GM19455 (cell line): ENCODE measurements around the gene OTOGL.
"Not testable (repeated sequence)": the region's sequence is repeated elsewhere in the genome, so short reads cannot be mapped to it uniquely, and the experiment has no call there.

ENCODE experiments used
- ATAC-seq: cut with Tn5 transposase; IDR thresholded peaks from one replicate; pipeline ENCODE4 v1.9.1; 2021; ENCODE audit not compliant: unreplicated experiment

Gene OTOGL

GRCh38 chr12:80218925-80219324 is 119.6 kb downstream of the OTOGL start:
- not testable (repeated sequence) for ATAC-seq

- ATAC-seq = no peak
These were observed 120.0 kb downstream of the OTOGL start for GRCh38 chr12:80219345-80219744.

- ATAC-seq = no peak
These were observed 122.9 kb downstream of the OTOGL start for GRCh38 chr12:80222261-80222660.

GRCh38 chr12:80226576-80226975 is 127.2 kb downstream of the OTOGL start:
- ATAC-seq = no peak

- ATAC-seq = not testable (repeated sequence)
These were observed 128.6 kb downstream of the OTOGL start for GRCh38 chr12:80227904-80228303.

GRCh38 chr12:80230068-80230467 is 130.7 kb downstream of the OTOGL start:
- ATAC-seq = no peak

- no peak for ATAC-seq
These were observed 133.5 kb downstream of the OTOGL start for GRCh38 chr12:80232837-80233236.

GRCh38 chr12:80233926-80234325 is 134.6 kb downstream of the OTOGL start:
- no peak for ATAC-seq

GRCh38 chr12:80234667-80235066 is 135.3 kb downstream of the OTOGL start:
- ATAC-seq = no peak

GRCh38 chr12:80235944-80236343 is 136.6 kb downstream of the OTOGL start:
- no peak for ATAC-seq

GRCh38 chr12:80239867-80240266 is 140.5 kb downstream of the OTOGL start:
- no peak for ATAC-seq

- no peak for ATAC-seq
These were observed 142.4 kb downstream of the OTOGL start for GRCh38 chr12:80241576-80242273.

- no peak for ATAC-seq
These were observed 143.0 kb downstream of the OTOGL start for GRCh38 chr12:80242321-80242720.

- ATAC-seq = not testable (repeated sequence)
These were observed 150.2 kb downstream of the OTOGL start for GRCh38 chr12:80249581-80249980.

GRCh38 chr12:80257920-80258319 is 158.6 kb downstream of the OTOGL start:
- ATAC-seq = no peak

- ATAC-seq = no peak
These were observed 160.9 kb downstream of the OTOGL start for GRCh38 chr12:80260269-80260668.

GRCh38 chr12:80261403-80261802 is 162.1 kb downstream of the OTOGL start:
- ATAC-seq = no peak

GRCh38 chr12:80262346-80262745 is 163.0 kb downstream of the OTOGL start:
- ATAC-seq = no peak

GRCh38 chr12:80262771-80263170 is 163.4 kb downstream of the OTOGL start:
- ATAC-seq = no peak

GRCh38 chr12:80264386-80264785 is 165.0 kb downstream of the OTOGL start:
- ATAC-seq = no peak

- ATAC-seq = no peak
These were observed 165.6 kb downstream of the OTOGL start for GRCh38 chr12:80264891-80265290.

- no peak for ATAC-seq
These were observed 169.8 kb downstream of the OTOGL start for GRCh38 chr12:80268924-80269749.
